Mesenchymal stem cell (in vitro differentiated cells and primary cell): ENCODE measurements around the gene CD151.

ENCODE experiments used
- DNase-seq: peaks from one replicate; pipeline ENCODE4 v3.0.0-alpha.2; 2013
- H2AFZ ChIP-seq: one replicate; pipeline ENCODE4 v1.6.1; 2013; ENCODE audit warnings: low read depth, mild to moderate bottlenecking, control low read depth, inconsistent platforms, low read length, moderate library complexity
- H2AK5ac ChIP-seq: 2 replicates; pipeline ENCODE4 v1.6.1; 2013; ENCODE audit warnings: low read length, moderate library complexity, mild to moderate bottlenecking, inconsistent platforms; ENCODE audit not compliant: severe bottlenecking
- H2BK120ac ChIP-seq: one replicate; pipeline ENCODE4 v1.6.1; 2013; ENCODE audit warnings: low read depth, mild to moderate bottlenecking, inconsistent platforms, low read length, moderate library complexity
- H2BK12ac ChIP-seq, 2 experiments: one replicate each; pipeline ENCODE4 v1.6.1; 2013; ENCODE audit warnings: inconsistent platforms in 2 of 2, low read length in 2 of 2, mild to moderate bottlenecking in 2 of 2, moderate library complexity in 2 of 2, control low read depth in 1 of 2
- H2BK15ac ChIP-seq: one replicate; pipeline ENCODE4 v1.6.1; 2013; ENCODE audit warnings: mild to moderate bottlenecking, low read depth, inconsistent platforms; ENCODE audit not compliant: poor library complexity, severe bottlenecking
- H2BK5ac ChIP-seq: 2 replicates; pipeline ENCODE4 v1.6.1; 2013; ENCODE audit warnings: low read depth, mild to moderate bottlenecking, low read length, control low read depth, inconsistent platforms; ENCODE audit not compliant: poor library complexity, severe bottlenecking
- H3K14ac ChIP-seq, 2 experiments: one replicate each; pipeline ENCODE4 v1.6.1; 2013; ENCODE audit warnings: inconsistent platforms in 2 of 2, low read length in 2 of 2, control low read depth in 1 of 2, mild to moderate bottlenecking in 1 of 2, moderate library complexity in 1 of 2
- H3K18ac ChIP-seq, 2 experiments: one replicate each; pipeline ENCODE4 v1.6.1; 2013; ENCODE audit warnings: inconsistent platforms in 2 of 2, low read length in 2 of 2, control low read depth in 1 of 2, low read depth in 1 of 2, mild to moderate bottlenecking in 1 of 2
- H3K23ac ChIP-seq, 2 experiments: one replicate each; pipeline ENCODE4 v1.6.1; 2013; ENCODE audit warnings: inconsistent platforms in 2 of 2, low read length in 2 of 2, mild to moderate bottlenecking in 2 of 2, moderate library complexity in 2 of 2, control low read depth in 1 of 2
- H3K27ac ChIP-seq: 2 replicates; pipeline ENCODE4 v1.5.1; 2013; ENCODE audit warnings: mild to moderate bottlenecking, moderate library complexity, low read length, control low read depth, inconsistent platforms; ENCODE audit not compliant: poor library complexity, severe bottlenecking
- H3K27me3 ChIP-seq, 2 experiments: 2 replicates each; pipeline versions ENCODE4 v1.6.1 to v1.7.0; 2013; ENCODE audit warnings: low read length in 2 of 2, mild to moderate bottlenecking in 2 of 2, moderate library complexity in 2 of 2, control low read depth in 1 of 2, inconsistent platforms in 1 of 2; ENCODE audit not compliant: control insufficient read depth in 1 of 2, insufficient read depth in 1 of 2
- H3K36me3 ChIP-seq, 2 experiments: 2 replicates each; pipeline versions ENCODE4 v1.6.1 to v1.7.0; 2013; ENCODE audit warnings: low read length in 2 of 2, control low read depth in 1 of 2, inconsistent platforms in 1 of 2, low read depth in 1 of 2, mild to moderate bottlenecking in 1 of 2; ENCODE audit not compliant: insufficient read depth in 2 of 2, control insufficient read depth in 1 of 2
- H3K4ac ChIP-seq, 2 experiments: one replicate each; pipeline ENCODE4 v1.6.1; 2013; ENCODE audit warnings: inconsistent platforms in 2 of 2, low read length in 2 of 2, mild to moderate bottlenecking in 2 of 2, moderate library complexity in 2 of 2, control low read depth in 1 of 2, low read depth in 1 of 2
- H3K4me1 ChIP-seq: 2 replicates; pipeline ENCODE4 v1.6.1; 2013; ENCODE audit warnings: low read depth, low read length, control low read depth; ENCODE audit not compliant: control insufficient read depth, insufficient read depth
- H3K4me2 ChIP-seq: 2 replicates; pipeline ENCODE4 v1.6.1; 2013; ENCODE audit warnings: low read length, mild to moderate bottlenecking, inconsistent platforms; ENCODE audit not compliant: poor library complexity, severe bottlenecking
- H3K4me3 ChIP-seq, 2 experiments: 2 replicates each; pipeline versions ENCODE4 v1.5.1 to v1.7.0; 2013; ENCODE audit warnings: low read length in 2 of 2, mild to moderate bottlenecking in 2 of 2, control low read depth in 1 of 2, low read depth in 1 of 2; ENCODE audit not compliant: insufficient read depth in 1 of 2
- H3K79me1 ChIP-seq: replicated peaks from 2 replicates; pipeline ENCODE4 v1.6.1; 2013; ENCODE audit warnings: mild to moderate bottlenecking, control low read depth, low read length, inconsistent platforms; ENCODE audit not compliant: poor library complexity, severe bottlenecking
- H3K9ac ChIP-seq: 2 replicates; pipeline ENCODE4 v1.7.0; 2013; ENCODE audit warnings: mild to moderate bottlenecking, low read length, moderate library complexity
- H3K9me3 ChIP-seq: 2 replicates; pipeline ENCODE4 v1.7.0; 2013; ENCODE audit warnings: mild to moderate bottlenecking, low read length; ENCODE audit not compliant: control insufficient read depth
- H4K8ac ChIP-seq: one replicate; pipeline ENCODE4 v1.6.1; 2013; ENCODE audit warnings: inconsistent platforms, mild to moderate bottlenecking, low read length, moderate library complexity
- H4K91ac ChIP-seq: one replicate; pipeline ENCODE4 v1.6.1; 2013; ENCODE audit warnings: mild to moderate bottlenecking, low read length, inconsistent platforms
- WGBS: methylation state at CpG from one replicate; pipeline ENCODE4 v1.1.7; 2013; ENCODE audit warnings: mixed read lengths; 5-methylcytosine and 5-hydroxymethylcytosine counted together

CD151 gene

DNA sequence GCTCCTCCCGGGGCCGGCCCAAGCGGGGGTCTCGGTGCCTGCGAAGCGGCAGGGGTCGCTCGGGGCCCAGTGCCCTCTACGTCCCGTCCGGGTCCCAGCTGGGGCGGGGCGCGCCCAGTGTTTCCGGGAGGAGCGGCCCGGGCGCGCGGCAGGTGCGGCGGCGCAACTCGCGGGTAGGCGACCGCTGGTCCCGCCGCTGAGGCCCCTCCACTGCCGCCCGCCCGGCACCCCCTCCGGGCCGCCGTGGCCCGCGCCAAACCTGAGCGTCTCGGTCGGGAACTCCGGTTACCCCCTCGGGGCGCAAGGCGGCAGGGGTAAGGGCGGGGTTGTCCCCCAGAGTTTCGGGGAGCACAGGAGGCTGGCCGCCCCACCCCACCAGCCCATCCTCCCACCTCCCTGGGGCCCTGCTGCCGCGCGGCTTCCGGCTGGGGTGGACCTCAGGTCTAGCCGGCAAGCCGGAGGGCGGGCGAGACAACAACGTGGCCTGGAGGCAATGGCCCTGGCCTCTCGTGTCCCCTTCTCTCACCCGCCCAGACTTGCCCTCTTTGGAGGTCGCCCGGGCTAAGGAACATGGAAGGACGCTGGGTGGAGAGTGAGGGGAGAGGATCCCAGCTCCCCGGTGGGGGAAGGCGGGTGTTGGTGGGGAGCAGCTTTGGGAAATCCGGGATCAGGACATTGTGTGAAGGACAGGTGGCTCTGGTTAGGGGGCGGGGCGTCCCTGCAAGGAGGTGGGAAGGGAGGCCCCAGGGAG lies 5.4 kb upstream of the CD151 start:
- Histone ChIP-seq H2BK12ac (no peak overlapping the region), H3K23ac (no peak overlapping the region), H2AK5ac (no peak overlapping the region), H3K4me2 (peak overlapping the region; percentile 84), H3K4me1 (peaks cover 67% of the 10 kb centered on the region), H4K91ac (no peak overlapping the region), H2AFZ (no peak overlapping the region), H3K9me3 (no peaks in the 10 kb centered on the region), H2BK15ac (peak overlapping the region; percentile 19), H3K4me3 (peak overlapping the region; percentile 47), H3K36me3 (peaks cover 21 to 34% of the 10 kb centered on the region in 2 experiments), H3K18ac (no peak overlapping the region), H3K9ac (no peak overlapping the region), H3K14ac (no peak overlapping the region), H2BK5ac (no peak overlapping the region), H4K8ac (no peak overlapping the region), H2BK120ac (no peak overlapping the region), H3K4ac (no peak overlapping the region), H3K27me3 (peaks cover 0 to 17% of the 10 kb centered on the region in 2 experiments), H3K79me1 (peaks cover 11% of the 10 kb centered on the region), H3K27ac (no peak overlapping the region)
- DNase-seq, result no peak
- 6% methylated on average over 41 of the region's 66 CpGs for WGBS

DNA sequence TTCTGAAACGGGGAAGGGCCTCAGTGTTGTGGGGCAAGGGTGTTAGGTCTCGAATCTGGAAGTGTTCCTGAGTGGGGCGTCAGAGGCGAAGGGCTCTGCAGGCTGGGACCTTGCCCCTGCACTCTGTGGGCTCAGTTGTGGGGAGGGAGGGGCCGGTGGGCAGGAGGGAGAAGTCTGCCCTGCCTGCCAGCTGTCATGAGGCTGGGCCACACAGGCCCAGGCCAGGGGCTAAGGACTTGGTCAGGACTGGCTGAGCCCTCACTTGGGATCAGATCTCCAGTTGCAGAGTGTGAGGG lies 4.9 kb upstream of the CD151 start, which contains the start of gene CRACR2B:
CRACR2B (plus strand) TSS at position 23 of the 296 bp plus-strand sequence. CDS start 689 bp downstream, outside the sequence.
- DNase-seq, result no peak
- Histone ChIP-seq H3K4me1 (peaks cover 67% of the 10 kb centered on the region), H2BK120ac (no peak within 1 kb of the TSS), H3K36me3 (peaks cover 18 to 31% of the 10 kb centered on the region in 2 experiments), H3K4ac (no peak within 1 kb of the TSS), H3K9me3 (no peaks in the 10 kb centered on the region), H2BK5ac (no peak within 1 kb of the TSS), H3K4me3 (peak within 1 kb of the TSS; percentile 47), H3K9ac (no peak within 1 kb of the TSS), H3K27me3 (peaks cover 0 to 17% of the 10 kb centered on the region in 2 experiments), H2BK15ac (peak within 1 kb of the TSS; percentile 41), H3K18ac (peak within 1 kb of the TSS in 1 of 2 experiments; percentile 31), H2AFZ (no peak within 1 kb of the TSS), H3K79me1 (peaks cover 10% of the 10 kb centered on the region), H2BK12ac (no peak within 1 kb of the TSS), H4K91ac (peak within 1 kb of the TSS; percentile 35), H2AK5ac (no peak within 1 kb of the TSS), H3K4me2 (peak within 1 kb of the TSS; percentile 84), H3K23ac (no peak within 1 kb of the TSS), H4K8ac (peak within 1 kb of the TSS; percentile 45), H3K14ac (no peak within 1 kb of the TSS), H3K27ac (no peak within 1 kb of the TSS)
- WGBS, result 69% methylated on average over 5 of the region's 5 CpGs

GRCh38 chr11:828506-829175 lies 4.1 kb upstream of the CD151 start:
- H2BK120ac ChIP-seq, result no peak overlapping the region
- peak overlapping the region; percentile 6 for H2AFZ ChIP-seq
- peak overlapping the region; percentile 8 for H3K27ac ChIP-seq
- peak overlapping the region; percentile 59 for H4K8ac ChIP-seq
- no peaks in the 10 kb centered on the region for H3K9me3 ChIP-seq
- H3K4me3 ChIP-seq, result no peak overlapping the region
- no peak overlapping the region for H3K23ac ChIP-seq
- H3K9ac ChIP-seq, result no peak overlapping the region
- peaks cover 8% of the 10 kb centered on the region for H3K79me1 ChIP-seq
- no peak overlapping the region for H3K14ac ChIP-seq
- H3K4ac ChIP-seq, result peak overlapping the region in 1 of 2 experiments; percentile 34
- WGBS, result 48% methylated on average over 20 of the region's 21 CpGs
- no peak overlapping the region for H2AK5ac ChIP-seq
- no peak overlapping the region for H2BK15ac ChIP-seq
- H3K36me3 ChIP-seq, result peaks cover 18 to 25% of the 10 kb centered on the region in 2 experiments
- peak overlapping the region in 1 of 2 experiments; percentile 8 for H2BK12ac ChIP-seq
- no peak for DNase-seq
- H3K4me2 ChIP-seq, result peak overlapping the region; percentile 81
- H2BK5ac ChIP-seq, result no peak overlapping the region
- peak overlapping the region; percentile 35 for H4K91ac ChIP-seq
- peak overlapping the region in 1 of 2 experiments; percentile 31 for H3K18ac ChIP-seq
- peaks cover 0 to 17% of the 10 kb centered on the region in 2 experiments for H3K27me3 ChIP-seq
- peaks cover 67% of the 10 kb centered on the region for H3K4me1 ChIP-seq
